ENCODE results near the gene GPR50. TPM values are rescaled to one million over a fixed set of nuclear protein-coding genes. Genes with fewer than 3 reads are reported as not detected.
A peak's percentile ranks its signal among the peaks of the same experiment; 100 is the strongest.

Gene GPR50
- polyA plus RNA-seq, 3 donors: not detected

- Histone ChIP-seq H3K36me3 (replicated peaks in 1 of 2; ENCODE audit: control insufficient read depth in 1 of 2, insufficient read depth in 2 of 2, low read length in 2 of 2) (no peaks in the 10 kb centered on the region), H4K20me1 (ENCODE audit: insufficient read depth, low read length) (no peaks in the 10 kb centered on the region), H3K4me2 (replicated peaks; ENCODE audit: extremely low read depth, low read length, poor library complexity, severe bottlenecking) (no peak overlapping the region), H3K27me3 (ENCODE audit: control insufficient read depth in 2 of 2, insufficient read depth in 2 of 2, low read length in 2 of 2) (peaks cover 12 to 33% of the 10 kb centered on the region in 2 donors), H2AFZ (ENCODE audit: insufficient read depth, low read depth, low read length, poor library complexity, severe bottlenecking) (no peak overlapping the region), H3K4me1 (ENCODE audit: control insufficient read depth in 1 of 2, insufficient read depth in 2 of 2, low read length in 2 of 2) (no peaks in the 10 kb centered on the region), H3K79me2 (ENCODE audit: insufficient read depth, low read length) (no peaks in the 10 kb centered on the region), H3K4me3 (replicated peaks in 1 of 3; ENCODE audit: low read depth in 2 of 3, low read length in 3 of 3) (no peak overlapping the region), H3K27ac (ENCODE audit: low read depth in 1 of 2, low read length in 2 of 2) (no peak overlapping the region), H3K9ac (ENCODE audit: insufficient read depth, low read length, poor library complexity, severe bottlenecking) (no peak overlapping the region), H3K9me3 (replicated peaks in 1 of 2; ENCODE audit: control insufficient read depth in 1 of 2, insufficient read depth in 1 of 2, low read length in 2 of 2) (peaks cover under 1 to 13% of the 10 kb centered on the region in 2 donors)
- no peak for DNase-seq
- Mint-ChIP-seq H3K4me3 (peak overlapping the region in 1 of 2 donors; percentile 60), H3K9me3 (peaks cover 0 to 26% (median 17%) of the 10 kb centered on the region in 7 donors), H3K27me3 (ENCODE audit: low read depth in 3 of 3) (peaks cover 47 to 82% (median 62%) of the 10 kb centered on the region in 3 donors), H3K36me3 (no peaks in the 10 kb centered on the region), H3K27ac (no peak overlapping the region), H3K4me1 (peaks cover 3% of the 10 kb centered on the region)
- WGBS (ENCODE audit: insufficient coverage): no CpG with 5 or more reads among the region's 7 CpGs
- TF ChIP-seq CTCF (IDR thresholded peaks at IDR 0.05): no peak
- intact Hi-C loops (cut with micrococcal nuclease): no loop called here
These were observed 4.7 kb downstream of the GPR50 start for GRCh38 chrX:151181088-151181487.

GRCh38 chrX:151183233-151183753 lies 6.9 kb downstream of the GPR50 start:
- TF ChIP-seq CTCF (IDR thresholded peaks at IDR 0.05): no peak
- no peaks in the 10 kb centered on the region for H3K79me2 ChIP-seq (ENCODE audit: insufficient read depth, low read length)
- no peak overlapping the region for H2AFZ ChIP-seq (ENCODE audit: insufficient read depth, low read depth, low read length, poor library complexity, severe bottlenecking)
- Mint-ChIP-seq H3K27me3 (ENCODE audit: low read depth in 3 of 3) (peaks cover 30 to 60% (median 43%) of the 10 kb centered on the region in 3 donors), H3K9me3 (peaks cover 0 to 10% (median 3%) of the 10 kb centered on the region in 7 donors), H3K36me3 (no peaks in the 10 kb centered on the region), H3K27ac (no peak overlapping the region), H3K4me1 (peaks cover 1% of the 10 kb centered on the region), H3K4me3 (peak overlapping the region in 1 of 2 donors; percentile 44)
- peaks cover 11 to 18% of the 10 kb centered on the region in 2 donors for H3K27me3 ChIP-seq (ENCODE audit: control insufficient read depth in 2 of 2, insufficient read depth in 2 of 2, low read length in 2 of 2)
- no peak overlapping the region for H3K27ac ChIP-seq (ENCODE audit: low read depth in 1 of 2, low read length in 2 of 2)
- no peak overlapping the region for H3K9ac ChIP-seq (ENCODE audit: insufficient read depth, low read length, poor library complexity, severe bottlenecking)
- no peak overlapping the region for H3K4me2 ChIP-seq (replicated peaks; ENCODE audit: extremely low read depth, low read length, poor library complexity, severe bottlenecking)
- 40% methylated on average over 2 of the region's 6 CpGs for WGBS (ENCODE audit: insufficient coverage)
- no peak overlapping the region for H3K4me3 ChIP-seq (replicated peaks in 1 of 3; ENCODE audit: low read depth in 2 of 3, low read length in 3 of 3)
- no peak for DNase-seq
- intact Hi-C loops (cut with micrococcal nuclease): no loop called here
- H3K4me1 ChIP-seq (ENCODE audit: control insufficient read depth in 1 of 2, insufficient read depth in 2 of 2, low read length in 2 of 2): no peaks in the 10 kb centered on the region
- no peaks in the 10 kb centered on the region for H4K20me1 ChIP-seq (ENCODE audit: insufficient read depth, low read length)
- no peaks in the 10 kb centered on the region for H3K36me3 ChIP-seq (replicated peaks in 1 of 2; ENCODE audit: control insufficient read depth in 1 of 2, insufficient read depth in 2 of 2, low read length in 2 of 2)
- H3K9me3 ChIP-seq (replicated peaks in 1 of 2; ENCODE audit: control insufficient read depth in 1 of 2, insufficient read depth in 1 of 2, low read length in 2 of 2): no peaks in the 10 kb centered on the region

Data from CD14-positive monocyte (primary cell).